Measurements from ENCODE around the gene PTPRD. TPM values are rescaled to one million over a fixed set of nuclear protein-coding genes. Genes with fewer than 3 reads are reported as not detected.

PTPRD gene
- total and polyA plus RNA-seq, 7 experiments from 2014 or later, result 0.71 TPM; not detected in 6

GRCh38 chr9:9392755-9393154, 1220.0 kb downstream of the PTPRD start:
- H3K9me3 ChIP-seq (ENCODE audit: control insufficient read depth in 2 of 3, low read length in 3 of 3), result no peaks in the 10 kb centered on the region
- CTCF ChIA-PET, result no interaction called here
- no peak overlapping the region for H3K4me3 ChIP-seq (ENCODE audit: low read length)
- Mint-ChIP-seq H3K4me1 (no peaks in the 10 kb centered on the region), H3K27ac (no peak overlapping the region), H3K4me3 (no peak overlapping the region), H3K27me3 (no peaks in the 10 kb centered on the region), H3K36me3 (no peaks in the 10 kb centered on the region), H3K9me3 (peaks cover 0 to 17% (median 2%) of the 10 kb centered on the region in 11 donors)
- H3K4me1 ChIP-seq (ENCODE audit: control insufficient read depth in 2 of 2, insufficient read depth in 2 of 2, low read length in 2 of 2), result no peaks in the 10 kb centered on the region
- intact Hi-C loops (cut with micrococcal nuclease), result no loop called here
- POLR2A ChIA-PET, result no interaction called here
- no peak for ATAC-seq
- no peaks in the 10 kb centered on the region for H3K27me3 ChIP-seq (ENCODE audit: control insufficient read depth in 2 of 2, insufficient read depth in 2 of 2, low read length in 2 of 2)
- H3K36me3 ChIP-seq (ENCODE audit: control insufficient read depth in 2 of 3, insufficient read depth in 3 of 3, low read length in 3 of 3), result no peaks in the 10 kb centered on the region
- DNase-seq, result no peak
- H3K27ac ChIP-seq (ENCODE audit: low read depth, low read length), result no peak overlapping the region

- no peak for ATAC-seq
- Mint-ChIP-seq H3K4me1 (no peaks in the 10 kb centered on the region), H3K36me3 (no peaks in the 10 kb centered on the region), H3K27me3 (no peaks in the 10 kb centered on the region), H3K27ac (no peak overlapping the region), H3K4me3 (no peak overlapping the region), H3K9me3 (peaks cover 0 to 8% (median under 1%) of the 10 kb centered on the region in 11 donors)
- H3K27me3 ChIP-seq (ENCODE audit: control insufficient read depth in 2 of 2, insufficient read depth in 2 of 2, low read length in 2 of 2), result no peaks in the 10 kb centered on the region
- no peak for DNase-seq
- H3K9me3 ChIP-seq (ENCODE audit: control insufficient read depth in 2 of 3, low read length in 3 of 3), result no peaks in the 10 kb centered on the region
- no peak overlapping the region for H3K4me3 ChIP-seq (ENCODE audit: low read length)
- ChIA-PET POLR2A (no interaction called here), CTCF (no interaction called here)
- no peak overlapping the region for H3K27ac ChIP-seq (ENCODE audit: low read depth, low read length)
- no peaks in the 10 kb centered on the region for H3K4me1 ChIP-seq (ENCODE audit: control insufficient read depth in 2 of 2, insufficient read depth in 2 of 2, low read length in 2 of 2)
- no peaks in the 10 kb centered on the region for H3K36me3 ChIP-seq (ENCODE audit: control insufficient read depth in 2 of 3, insufficient read depth in 3 of 3, low read length in 3 of 3)
- intact Hi-C loops (cut with micrococcal nuclease), result no loop called here
These were observed 1222.9 kb downstream of the PTPRD start for GRCh38 chr9:9389904-9390303.

- DNase-seq (no peak), ATAC-seq (no peak)
- Histone ChIP-seq H3K9me3 (ENCODE audit: control insufficient read depth in 2 of 3, low read length in 3 of 3) (no peaks in the 10 kb centered on the region), H3K27ac (ENCODE audit: low read depth, low read length) (no peak overlapping the region), H3K4me1 (ENCODE audit: control insufficient read depth in 2 of 2, insufficient read depth in 2 of 2, low read length in 2 of 2) (no peaks in the 10 kb centered on the region), H3K4me3 (ENCODE audit: low read length) (no peak overlapping the region), H3K27me3 (ENCODE audit: control insufficient read depth in 2 of 2, insufficient read depth in 2 of 2, low read length in 2 of 2) (no peaks in the 10 kb centered on the region), H3K36me3 (ENCODE audit: control insufficient read depth in 2 of 3, insufficient read depth in 3 of 3, low read length in 3 of 3) (no peaks in the 10 kb centered on the region)
- no peak overlapping the region for H3K4me3 Mint-ChIP-seq
- intact Hi-C loops (cut with micrococcal nuclease), result no loop called here
- ChIA-PET POLR2A (no interaction called here), CTCF (no interaction called here)
- H3K36me3 Mint-ChIP-seq, result no peaks in the 10 kb centered on the region
- peaks cover 0 to 11% (median 0%) of the 10 kb centered on the region in 11 donors for H3K9me3 Mint-ChIP-seq
- H3K27ac Mint-ChIP-seq, result no peak overlapping the region
- H3K4me1 Mint-ChIP-seq, result no peaks in the 10 kb centered on the region
- no peaks in the 10 kb centered on the region for H3K27me3 Mint-ChIP-seq
These were observed 1225.2 kb downstream of the PTPRD start for GRCh38 chr9:9387511-9388115.

GRCh38 chr9:9362332-9362731, 1250.5 kb downstream of the PTPRD start:
- ChIA-PET CTCF (no interaction called here), POLR2A (no interaction called here)
- no peaks in the 10 kb centered on the region for H3K27me3 Mint-ChIP-seq
- Histone ChIP-seq H3K36me3 (ENCODE audit: control insufficient read depth in 2 of 3, insufficient read depth in 3 of 3, low read length in 3 of 3) (no peaks in the 10 kb centered on the region), H3K4me3 (ENCODE audit: low read length) (no peak overlapping the region), H3K9me3 (ENCODE audit: control insufficient read depth in 2 of 3, low read length in 3 of 3) (no peaks in the 10 kb centered on the region), H3K27me3 (ENCODE audit: control insufficient read depth in 2 of 2, insufficient read depth in 2 of 2, low read length in 2 of 2) (no peaks in the 10 kb centered on the region), H3K27ac (ENCODE audit: low read depth, low read length) (no peak overlapping the region), H3K4me1 (ENCODE audit: control insufficient read depth in 2 of 2, insufficient read depth in 2 of 2, low read length in 2 of 2) (no peaks in the 10 kb centered on the region)
- no peak overlapping the region for H3K4me3 Mint-ChIP-seq
- H3K9me3 Mint-ChIP-seq, result peaks cover 0 to 7% (median 0%) of the 10 kb centered on the region in 11 donors
- no peaks in the 10 kb centered on the region for H3K36me3 Mint-ChIP-seq
- DNase-seq (no peak), ATAC-seq (no peak)
- intact Hi-C loops (cut with micrococcal nuclease), result no loop called here
- H3K4me1 Mint-ChIP-seq, result no peaks in the 10 kb centered on the region
- H3K27ac Mint-ChIP-seq, result no peak overlapping the region

GRCh38 chr9:9352877-9353481, 1259.8 kb downstream of the PTPRD start:
- Mint-ChIP-seq H3K9me3 (no peaks in the 10 kb centered on the region), H3K36me3 (no peaks in the 10 kb centered on the region), H3K27me3 (no peaks in the 10 kb centered on the region), H3K4me3 (no peak overlapping the region), H3K27ac (no peak overlapping the region), H3K4me1 (no peaks in the 10 kb centered on the region)
- H3K27me3 ChIP-seq (ENCODE audit: control insufficient read depth in 2 of 2, insufficient read depth in 2 of 2, low read length in 2 of 2), result no peaks in the 10 kb centered on the region
- no peak for DNase-seq
- ChIA-PET CTCF (no interaction called here), POLR2A (interaction anchor here (0.6 kb wide), 1 partner anchor 356 kb away, joined by 3 read pairs; no protein-coding TSS in a partner anchor)
- H3K4me3 ChIP-seq (ENCODE audit: low read length), result no peak overlapping the region
- H3K4me1 ChIP-seq (ENCODE audit: control insufficient read depth in 2 of 2, insufficient read depth in 2 of 2, low read length in 2 of 2), result no peaks in the 10 kb centered on the region
- no peaks in the 10 kb centered on the region for H3K9me3 ChIP-seq (ENCODE audit: control insufficient read depth in 2 of 3, low read length in 3 of 3)
- no peak overlapping the region for H3K27ac ChIP-seq (ENCODE audit: low read depth, low read length)
- ATAC-seq, result no peak
- no peaks in the 10 kb centered on the region for H3K36me3 ChIP-seq (ENCODE audit: control insufficient read depth in 2 of 3, insufficient read depth in 3 of 3, low read length in 3 of 3)
- intact Hi-C loops (cut with micrococcal nuclease), result no loop called here

- no peaks in the 10 kb centered on the region for H3K4me1 ChIP-seq (ENCODE audit: control insufficient read depth in 2 of 2, insufficient read depth in 2 of 2, low read length in 2 of 2)
- H3K4me3 Mint-ChIP-seq, result no peak overlapping the region
- no peak overlapping the region for H3K4me3 ChIP-seq (ENCODE audit: low read length)
- no peak overlapping the region for H3K27ac ChIP-seq (ENCODE audit: low read depth, low read length)
- H3K4me1 Mint-ChIP-seq, result no peaks in the 10 kb centered on the region
- intact Hi-C loops (cut with micrococcal nuclease), result no loop called here
- DNase-seq, result no peak
- no peaks in the 10 kb centered on the region for H3K27me3 ChIP-seq (ENCODE audit: control insufficient read depth in 2 of 2, insufficient read depth in 2 of 2, low read length in 2 of 2)
- no peak for ATAC-seq
- H3K9me3 Mint-ChIP-seq, result peaks cover 0 to 5% (median 0%) of the 10 kb centered on the region in 11 donors
- POLR2A ChIA-PET, result no interaction called here
- H3K27ac Mint-ChIP-seq, result no peak overlapping the region
- no peaks in the 10 kb centered on the region for H3K9me3 ChIP-seq (ENCODE audit: control insufficient read depth in 2 of 3, low read length in 3 of 3)
- CTCF ChIA-PET, result no interaction called here
- no peaks in the 10 kb centered on the region for H3K27me3 Mint-ChIP-seq
- H3K36me3 ChIP-seq (ENCODE audit: control insufficient read depth in 2 of 3, insufficient read depth in 3 of 3, low read length in 3 of 3), result no peaks in the 10 kb centered on the region
- no peaks in the 10 kb centered on the region for H3K36me3 Mint-ChIP-seq
These were observed 1271.6 kb downstream of the PTPRD start for GRCh38 chr9:9341203-9341602.

- H3K36me3 ChIP-seq (ENCODE audit: control insufficient read depth in 2 of 3, insufficient read depth in 3 of 3, low read length in 3 of 3), result no peaks in the 10 kb centered on the region
- H3K27ac ChIP-seq (ENCODE audit: low read depth, low read length), result no peak overlapping the region
- H3K4me1 ChIP-seq (ENCODE audit: control insufficient read depth in 2 of 2, insufficient read depth in 2 of 2, low read length in 2 of 2), result no peaks in the 10 kb centered on the region
- intact Hi-C loops (cut with micrococcal nuclease), result no loop called here
- Mint-ChIP-seq H3K9me3 (peaks cover 0 to 10% (median 2%) of the 10 kb centered on the region in 11 donors), H3K27me3 (no peaks in the 10 kb centered on the region), H3K4me1 (no peaks in the 10 kb centered on the region), H3K27ac (no peak overlapping the region), H3K36me3 (no peaks in the 10 kb centered on the region), H3K4me3 (no peak overlapping the region)
- ATAC-seq, result no peak
- no peak overlapping the region for H3K4me3 ChIP-seq (ENCODE audit: low read length)
- no peak for DNase-seq
- H3K9me3 ChIP-seq (ENCODE audit: control insufficient read depth in 2 of 3, low read length in 3 of 3), result no peaks in the 10 kb centered on the region
- no peaks in the 10 kb centered on the region for H3K27me3 ChIP-seq (ENCODE audit: control insufficient read depth in 2 of 2, insufficient read depth in 2 of 2, low read length in 2 of 2)
- CTCF ChIA-PET, result no interaction called here
- POLR2A ChIA-PET, result no interaction called here
These were observed 1275.7 kb downstream of the PTPRD start for GRCh38 chr9:9337129-9337528.
